Mesendoderm (in vitro differentiated cells): ENCODE data around the gene TRIM9.

Experiments used
- DNase-seq: peaks from one replicate; pipeline ENCODE4 v3.0.0; 2013
- H2AK5ac ChIP-seq: 2 replicates; pipeline ENCODE4 v1.6.1; 2013; ENCODE audit warnings: low read length, inconsistent platforms
- H2BK120ac ChIP-seq: 2 replicates; pipeline ENCODE4 v1.6.1; 2013; ENCODE audit warnings: low read depth, mild to moderate bottlenecking, low read length, moderate library complexity, mixed read lengths
- H2BK15ac ChIP-seq: replicated peaks from 2 replicates; pipeline ENCODE4 v1.6.1; 2013; ENCODE audit warnings: low read depth, mild to moderate bottlenecking, moderate library complexity
- H2BK5ac ChIP-seq: 2 replicates; pipeline ENCODE4 v1.6.1; 2013; ENCODE audit warnings: low read length, inconsistent platforms
- H3K18ac ChIP-seq: 2 replicates; pipeline ENCODE4 v1.6.1; 2013; ENCODE audit warnings: mild to moderate bottlenecking, low read length, mixed read lengths
- H3K23ac ChIP-seq: one replicate; pipeline ENCODE4 v1.6.1; 2013; ENCODE audit warnings: low read length
- H3K27ac ChIP-seq: 2 replicates; pipeline ENCODE4 v1.5.1; 2013; ENCODE audit warnings: low read depth, mild to moderate bottlenecking, inconsistent platforms, low read length, moderate library complexity
- H3K27me3 ChIP-seq: 2 replicates; pipeline ENCODE4 v1.6.1; 2013; ENCODE audit warnings: low read length, control low read depth, mild to moderate bottlenecking, inconsistent platforms; ENCODE audit not compliant: insufficient read depth, poor library complexity
- H3K36me3 ChIP-seq: 2 replicates; pipeline ENCODE4 v1.6.1; 2013; ENCODE audit warnings: low read length, inconsistent platforms; ENCODE audit not compliant: control insufficient read depth, insufficient read depth
- H3K4ac ChIP-seq: one replicate; pipeline ENCODE4 v1.6.1; 2013; ENCODE audit warnings: low read depth, mild to moderate bottlenecking, low read length, moderate library complexity
- H3K4me1 ChIP-seq: 2 replicates; pipeline ENCODE4 v1.6.1; 2013; ENCODE audit warnings: low read depth, low read length, inconsistent platforms; ENCODE audit not compliant: control insufficient read depth
- H3K4me2 ChIP-seq: 2 replicates; pipeline ENCODE4 v1.6.1; 2013; ENCODE audit warnings: low read length
- H3K4me3 ChIP-seq: 2 replicates; pipeline ENCODE4 v1.5.1; 2013; ENCODE audit warnings: mild to moderate bottlenecking, low read length
- H3K56ac ChIP-seq: one replicate; pipeline ENCODE4 v1.6.1; 2013; ENCODE audit warnings: low read length
- H3K79me1 ChIP-seq: 2 replicates; pipeline ENCODE4 v1.6.1; 2013; ENCODE audit warnings: low read length, inconsistent platforms
- H3K79me2 ChIP-seq: 2 replicates; pipeline ENCODE4 v1.6.1; 2013; ENCODE audit warnings: mild to moderate bottlenecking, low read length; ENCODE audit not compliant: control insufficient read depth, insufficient read depth
- H3K9ac ChIP-seq: 2 replicates; pipeline ENCODE4 v1.6.1; 2013; ENCODE audit warnings: low read length, inconsistent platforms
- H4K5ac ChIP-seq: one replicate; pipeline ENCODE4 v1.6.1; 2013; ENCODE audit warnings: low read length
- H4K8ac ChIP-seq: one replicate; pipeline ENCODE4 v1.6.1; 2013; ENCODE audit warnings: low read depth, mild to moderate bottlenecking, control low read depth, low read length, moderate library complexity
- WGBS: extraction: QIAGEN DNeasy Blood & Tissue Kit; methylation state at CpG from one replicate; pipeline ENCODE4 v1.1.7; 2013; ENCODE audit warnings: low lambda C conversion rate, missing lambda C conversion rate; ENCODE audit not compliant: insufficient coverage; ENCODE audit errors: extremely low coverage; 5-methylcytosine and 5-hydroxymethylcytosine counted together

The TRIM9 gene

GRCh38 chr14:51081712-51082111 is 13.2 kb downstream of the TRIM9 start:
- H3K9ac ChIP-seq: no peak overlapping the region
- no peak overlapping the region for H2BK5ac ChIP-seq
- H3K79me2 ChIP-seq: no peaks in the 10 kb centered on the region
- H3K56ac ChIP-seq: no peak overlapping the region
- no peaks in the 10 kb centered on the region for H3K36me3 ChIP-seq
- DNase-seq: no peak
- no peaks in the 10 kb centered on the region for H3K27me3 ChIP-seq
- H2AK5ac ChIP-seq: no peak overlapping the region
- H3K4ac ChIP-seq: no peak overlapping the region
- H4K5ac ChIP-seq: no peak overlapping the region
- H3K4me1 ChIP-seq: no peaks in the 10 kb centered on the region
- no peak overlapping the region for H3K23ac ChIP-seq
- H3K79me1 ChIP-seq: no peaks in the 10 kb centered on the region
- H2BK120ac ChIP-seq: no peak overlapping the region
- WGBS: no CpG with 5 or more reads among the region's 3 CpGs
- no peak overlapping the region for H3K18ac ChIP-seq
- H3K4me2 ChIP-seq: no peak overlapping the region
- H2BK15ac ChIP-seq: no peak overlapping the region
- no peak overlapping the region for H3K27ac ChIP-seq
- no peak overlapping the region for H3K4me3 ChIP-seq
- H4K8ac ChIP-seq: no peak overlapping the region

GRCh38 chr14:51081209-51081608 is 13.7 kb downstream of the TRIM9 start:
- Histone ChIP-seq H3K4ac (no peak overlapping the region), H3K9ac (no peak overlapping the region), H3K79me2 (no peaks in the 10 kb centered on the region), H4K8ac (no peak overlapping the region), H3K36me3 (no peaks in the 10 kb centered on the region), H3K4me3 (no peak overlapping the region), H3K79me1 (no peaks in the 10 kb centered on the region), H3K23ac (no peak overlapping the region), H2BK15ac (no peak overlapping the region), H4K5ac (no peak overlapping the region), H2AK5ac (no peak overlapping the region), H3K27me3 (no peaks in the 10 kb centered on the region), H3K18ac (no peak overlapping the region), H3K27ac (no peak overlapping the region), H2BK120ac (no peak overlapping the region), H3K4me1 (no peaks in the 10 kb centered on the region), H3K4me2 (no peak overlapping the region), H3K56ac (no peak overlapping the region), H2BK5ac (no peak overlapping the region)
- no peak for DNase-seq
- WGBS: no CpG with 5 or more reads among the region's 4 CpGs

DNA sequence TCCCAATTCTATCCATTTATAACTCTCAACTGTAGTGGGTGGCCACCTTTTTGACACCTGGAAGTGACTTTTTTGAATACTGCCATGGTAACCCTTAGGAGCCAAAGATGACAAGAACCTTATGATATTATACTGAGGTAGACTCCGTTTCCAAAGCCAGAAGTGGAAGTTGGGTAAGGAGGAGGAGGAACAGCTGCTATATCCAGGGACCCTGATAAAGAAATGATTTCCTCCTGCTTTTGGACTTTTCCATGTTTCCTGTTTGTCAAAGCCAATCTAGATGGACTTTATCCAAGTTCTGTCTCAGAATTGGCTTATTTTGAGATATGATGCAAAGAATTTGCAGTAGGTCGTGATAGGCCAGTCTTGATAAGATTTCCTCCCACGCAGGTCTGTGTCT is 14.3 kb downstream of the TRIM9 start:
- no peak overlapping the region for H4K5ac ChIP-seq
- no peaks in the 10 kb centered on the region for H3K4me1 ChIP-seq
- no peak overlapping the region for H2AK5ac ChIP-seq
- no peak overlapping the region for H3K4me3 ChIP-seq
- H3K36me3 ChIP-seq: no peaks in the 10 kb centered on the region
- H3K56ac ChIP-seq: no peak overlapping the region
- H3K4me2 ChIP-seq: no peak overlapping the region
- H3K79me2 ChIP-seq: no peaks in the 10 kb centered on the region
- H3K9ac ChIP-seq: no peak overlapping the region
- no peak overlapping the region for H2BK120ac ChIP-seq
- H3K23ac ChIP-seq: no peak overlapping the region
- no peak overlapping the region for H2BK5ac ChIP-seq
- no peaks in the 10 kb centered on the region for H3K27me3 ChIP-seq
- H3K4ac ChIP-seq: no peak overlapping the region
- H3K18ac ChIP-seq: no peak overlapping the region
- DNase-seq: no peak
- H4K8ac ChIP-seq: no peak overlapping the region
- H3K27ac ChIP-seq: no peak overlapping the region
- no peaks in the 10 kb centered on the region for H3K79me1 ChIP-seq
- no peak overlapping the region for H2BK15ac ChIP-seq
- no CpG with 5 or more reads among the region's 3 CpGs for WGBS

DNA sequence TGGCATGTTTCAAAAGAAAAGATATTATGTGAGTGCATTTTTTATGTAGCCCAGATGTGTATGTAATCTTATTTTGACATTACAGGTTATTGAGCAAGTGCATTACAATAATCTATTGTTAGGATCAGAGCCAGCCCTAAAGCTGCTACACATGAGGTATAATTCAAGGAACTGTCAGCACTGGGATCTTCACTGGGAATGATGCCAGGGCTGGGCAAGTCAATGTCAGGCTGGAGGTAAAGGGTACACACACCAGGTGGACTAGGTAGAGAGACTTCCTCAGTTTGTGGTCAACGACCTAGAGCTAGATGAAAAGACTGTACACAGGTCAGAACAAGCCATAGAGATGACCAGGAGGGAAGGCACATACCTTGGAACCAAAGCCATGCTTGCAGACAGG is 15.4 kb downstream of the TRIM9 start:
- Histone ChIP-seq H2BK5ac (no peak overlapping the region), H3K4me1 (no peaks in the 10 kb centered on the region), H3K23ac (no peak overlapping the region), H3K18ac (no peak overlapping the region), H4K8ac (no peak overlapping the region), H2AK5ac (no peak overlapping the region), H3K4me2 (no peak overlapping the region), H3K56ac (no peak overlapping the region), H2BK120ac (no peak overlapping the region), H3K79me1 (no peaks in the 10 kb centered on the region), H3K36me3 (no peaks in the 10 kb centered on the region), H3K79me2 (no peaks in the 10 kb centered on the region), H3K9ac (no peak overlapping the region), H3K27me3 (no peaks in the 10 kb centered on the region), H3K4me3 (no peak overlapping the region), H2BK15ac (no peak overlapping the region), H3K4ac (no peak overlapping the region), H3K27ac (no peak overlapping the region), H4K5ac (no peak overlapping the region)
- WGBS: no CpG with 5 or more reads among the region's 1 CpG
- DNase-seq: no peak

DNA sequence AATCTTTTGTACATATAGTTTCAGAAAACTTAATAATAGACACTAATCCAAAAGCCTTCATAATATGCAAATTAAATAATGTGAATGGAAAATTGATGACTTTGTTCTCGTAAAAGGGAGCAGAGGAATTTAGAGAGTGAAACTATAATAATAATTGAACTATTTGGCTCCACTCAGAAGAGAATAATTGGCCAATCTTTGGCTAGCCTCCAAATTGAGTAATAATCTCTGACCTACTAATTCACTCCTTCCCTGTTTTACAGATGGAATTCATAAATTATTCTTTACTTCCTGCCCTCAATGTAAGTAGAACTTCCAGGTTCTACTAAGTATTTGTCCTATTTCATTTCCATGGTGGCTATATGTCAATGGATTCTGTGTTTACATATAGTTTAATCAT is 15.8 kb downstream of the TRIM9 start:
- H2BK15ac ChIP-seq: no peak overlapping the region
- H3K4ac ChIP-seq: no peak overlapping the region
- no peaks in the 10 kb centered on the region for H3K27me3 ChIP-seq
- no peaks in the 10 kb centered on the region for H3K79me1 ChIP-seq
- H3K9ac ChIP-seq: no peak overlapping the region
- H4K8ac ChIP-seq: no peak overlapping the region
- H2AK5ac ChIP-seq: no peak overlapping the region
- no peak overlapping the region for H2BK5ac ChIP-seq
- no peaks in the 10 kb centered on the region for H3K79me2 ChIP-seq
- H3K27ac ChIP-seq: no peak overlapping the region
- H3K36me3 ChIP-seq: no peaks in the 10 kb centered on the region
- DNase-seq: no peak
- H3K56ac ChIP-seq: no peak overlapping the region
- no peak overlapping the region for H3K23ac ChIP-seq
- H3K4me3 ChIP-seq: no peak overlapping the region
- H4K5ac ChIP-seq: no peak overlapping the region
- no peak overlapping the region for H3K18ac ChIP-seq
- H3K4me2 ChIP-seq: no peak overlapping the region
- WGBS: no CpG with 5 or more reads among the region's 1 CpG
- no peak overlapping the region for H2BK120ac ChIP-seq
- no peaks in the 10 kb centered on the region for H3K4me1 ChIP-seq

- Histone ChIP-seq H2BK5ac (no peak overlapping the region), H3K4me1 (no peaks in the 10 kb centered on the region), H2AK5ac (no peak overlapping the region), H3K18ac (no peak overlapping the region), H3K4ac (no peak overlapping the region), H3K36me3 (no peaks in the 10 kb centered on the region), H3K27ac (no peak overlapping the region), H3K4me2 (no peak overlapping the region), H3K23ac (no peak overlapping the region), H3K56ac (no peak overlapping the region), H4K8ac (no peak overlapping the region), H3K79me2 (no peaks in the 10 kb centered on the region), H3K4me3 (no peak overlapping the region), H3K27me3 (no peaks in the 10 kb centered on the region), H3K79me1 (no peaks in the 10 kb centered on the region), H2BK120ac (no peak overlapping the region), H3K9ac (no peak overlapping the region), H4K5ac (no peak overlapping the region), H2BK15ac (no peak overlapping the region)
- no peak for DNase-seq
- no CpG with 5 or more reads among the region's 8 CpGs for WGBS
Measured at GRCh38 chr14:51074701-51075385, 20.1 kb downstream of the TRIM9 start.
